ENCODE data around the gene PLD3.
"Not testable (repeated sequence)": the region's sequence is repeated elsewhere in the genome, so short reads cannot be mapped to it uniquely, and the experiment has no call there.

PLD3 gene

GRCh38 chr19:40366697-40367561, 18.4 kb downstream of the PLD3 start:
- no peak for DNase-seq

DNA sequence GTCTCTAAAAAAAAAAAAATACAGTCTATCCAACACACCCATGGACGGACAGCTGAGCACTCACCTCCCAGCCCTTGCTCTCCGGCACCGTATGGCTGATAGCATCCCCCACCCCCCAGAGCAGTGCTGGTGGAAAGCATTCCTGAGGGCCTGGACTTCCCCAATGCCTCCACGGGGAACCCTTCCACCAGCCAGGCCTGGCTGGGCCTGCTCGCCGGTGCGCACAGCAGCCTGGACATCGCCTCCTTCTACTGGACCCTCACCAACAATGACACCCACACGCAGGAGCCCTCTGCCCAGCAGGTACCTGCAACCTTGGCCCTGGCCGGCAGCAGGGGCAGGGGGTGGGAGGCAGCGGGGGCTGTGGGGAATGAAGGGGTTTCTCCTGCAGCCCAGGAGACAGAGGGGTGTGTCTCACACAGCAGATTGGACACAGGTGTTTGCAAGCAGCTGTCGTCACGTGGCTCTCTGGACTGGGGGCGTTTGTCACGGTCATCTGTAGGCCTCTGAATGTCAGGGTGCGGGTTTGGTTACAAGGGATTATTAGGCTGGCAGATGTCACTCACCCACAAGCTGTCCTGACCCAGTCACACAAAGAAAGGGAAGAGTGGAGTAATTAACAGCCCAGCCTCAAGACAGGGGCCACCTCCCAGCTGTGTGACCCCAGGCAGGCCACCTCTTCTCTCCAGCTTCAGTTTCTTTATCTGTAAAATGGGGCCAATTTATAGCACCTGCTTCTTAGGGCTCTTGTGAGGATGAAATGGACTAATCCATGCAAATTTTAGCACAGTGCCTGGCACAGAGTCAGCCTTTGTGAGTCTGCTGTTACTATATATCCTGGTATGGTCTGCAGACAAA, 19.3 kb downstream of the PLD3 start:
- no peak for DNase-seq

GRCh38 chr19:40369797-40370196, 21.3 kb downstream of the PLD3 start:
- no peak for DNase-seq

DNA sequence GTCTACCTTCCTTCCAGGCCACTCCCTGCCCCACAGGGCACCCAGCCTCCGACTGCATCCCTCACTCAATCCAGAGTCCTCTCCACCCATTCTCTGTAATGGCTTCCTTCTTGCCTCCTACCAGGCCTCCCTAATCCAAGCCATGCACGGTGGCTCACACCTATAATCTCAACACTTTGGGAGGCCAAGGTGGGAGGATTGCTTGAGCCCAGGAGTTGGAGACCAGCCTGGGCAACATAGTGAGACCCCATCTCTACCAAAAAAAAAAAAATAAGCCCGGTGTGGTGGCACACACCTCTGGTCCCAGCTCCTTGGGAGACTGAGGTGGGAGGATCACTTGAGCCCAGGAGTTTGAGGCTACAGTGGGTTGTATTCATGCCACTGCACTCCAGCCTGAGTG, 21.8 kb downstream of the PLD3 start:
- not testable (repeated sequence) for DNase-seq

GRCh38 chr19:40370997-40371801, 22.7 kb downstream of the PLD3 start:
- DNase-seq: no peak

GRCh38 chr19:40371802-40372122, 23.3 kb downstream of the PLD3 start:
- no peak for DNase-seq

DNA sequence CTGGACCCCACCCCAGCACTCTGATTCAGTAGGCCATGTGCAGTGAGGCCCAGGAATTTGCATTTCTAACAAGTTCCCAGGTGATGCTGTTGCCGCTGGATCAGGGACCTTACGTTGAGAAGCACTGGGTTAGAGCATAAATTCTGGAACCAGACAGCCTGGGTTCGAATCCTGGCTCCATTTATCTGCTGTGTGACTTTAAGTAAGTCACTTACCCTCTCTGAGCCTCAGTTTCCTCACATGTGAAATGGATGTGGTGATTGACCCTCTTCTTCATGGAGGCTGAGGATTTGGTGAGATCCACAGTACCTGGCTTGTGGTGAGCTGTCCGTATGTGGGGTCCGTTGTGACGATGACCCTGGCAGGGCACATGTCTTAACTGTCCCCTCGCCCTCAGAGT, 25.6 kb downstream of the PLD3 start:
- no peak for DNase-seq

- no peak for DNase-seq
Observed at GRCh38 chr19:40376286-40376862, 27.9 kb downstream of the PLD3 start.

DNA sequence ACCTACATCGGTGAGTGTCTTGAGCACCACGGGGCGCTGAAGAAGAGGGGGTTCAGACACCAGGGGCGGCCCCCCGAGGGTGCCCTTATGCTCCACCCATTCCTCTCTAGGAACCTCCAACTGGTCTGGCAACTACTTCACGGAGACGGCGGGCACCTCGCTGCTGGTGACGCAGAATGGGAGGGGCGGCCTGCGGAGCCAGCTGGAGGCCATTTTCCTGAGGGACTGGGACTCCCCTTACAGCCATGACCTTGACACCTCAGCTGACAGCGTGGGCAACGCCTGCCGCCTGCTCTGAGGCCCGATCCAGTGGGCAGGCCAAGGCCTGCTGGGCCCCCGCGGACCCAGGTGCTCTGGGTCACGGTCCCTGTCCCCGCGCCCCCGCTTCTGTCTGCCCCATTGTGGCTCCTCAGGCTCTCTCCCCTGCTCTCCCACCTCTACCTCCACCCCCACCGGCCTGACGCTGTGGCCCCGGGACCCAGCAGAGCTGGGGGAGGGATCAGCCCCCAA, 29.4 kb downstream of the PLD3 start:
- no peak for DNase-seq

- DNase-seq: no peak
Observed at GRCh38 chr19:40378509-40378908, 30.0 kb downstream of the PLD3 start.

- no peak for DNase-seq
Observed at GRCh38 chr19:40379446-40380198, 31.1 kb downstream of the PLD3 start.

DNA sequence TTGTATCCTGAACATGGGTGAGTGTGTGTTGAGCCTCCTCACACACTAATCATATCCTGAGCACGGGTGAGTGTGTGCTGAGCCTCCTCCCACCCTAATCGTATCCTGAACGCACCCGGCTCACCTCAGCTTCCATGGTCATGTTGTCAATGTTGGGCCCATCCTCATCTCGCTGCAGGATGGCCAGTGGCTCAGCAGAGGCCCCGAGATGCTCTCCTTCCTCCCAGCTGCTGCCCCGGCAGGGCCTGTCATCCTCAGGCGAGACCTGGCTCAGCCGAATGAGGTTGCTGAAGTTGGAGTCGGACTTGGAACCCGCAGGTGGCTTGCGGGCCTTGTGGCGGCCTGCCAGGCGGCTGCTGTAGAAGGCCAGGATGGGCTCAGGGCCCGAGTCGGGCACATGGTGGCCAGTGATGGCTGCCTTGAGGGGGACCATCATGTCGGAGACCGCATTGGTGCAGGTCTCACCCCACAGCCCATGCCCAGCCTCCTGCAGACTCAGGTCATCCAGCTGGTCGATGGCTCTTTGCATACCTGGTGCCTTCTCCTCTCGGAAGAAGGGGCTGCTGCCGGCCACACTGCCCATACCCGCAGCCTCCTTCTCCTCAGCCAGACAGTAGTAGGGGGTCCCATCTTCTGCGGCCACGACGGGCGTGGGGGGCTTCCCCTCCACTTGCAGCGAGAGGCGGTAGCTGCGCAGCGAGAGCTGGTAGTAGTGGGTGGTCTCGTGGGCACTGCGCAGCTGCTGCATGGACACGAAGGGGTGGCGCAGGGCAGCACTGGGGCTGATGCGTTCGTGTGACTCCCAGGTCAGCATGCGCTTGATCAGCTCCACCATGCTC, 31.9 kb downstream of the PLD3 start:
- DNase-seq: no peak

GRCh38 chr19:40381321-40381720, 32.8 kb downstream of the PLD3 start:
- DNase-seq: no peak

- no peak for DNase-seq
Observed at GRCh38 chr19:40383668-40384248, 35.3 kb downstream of the PLD3 start.

DNA sequence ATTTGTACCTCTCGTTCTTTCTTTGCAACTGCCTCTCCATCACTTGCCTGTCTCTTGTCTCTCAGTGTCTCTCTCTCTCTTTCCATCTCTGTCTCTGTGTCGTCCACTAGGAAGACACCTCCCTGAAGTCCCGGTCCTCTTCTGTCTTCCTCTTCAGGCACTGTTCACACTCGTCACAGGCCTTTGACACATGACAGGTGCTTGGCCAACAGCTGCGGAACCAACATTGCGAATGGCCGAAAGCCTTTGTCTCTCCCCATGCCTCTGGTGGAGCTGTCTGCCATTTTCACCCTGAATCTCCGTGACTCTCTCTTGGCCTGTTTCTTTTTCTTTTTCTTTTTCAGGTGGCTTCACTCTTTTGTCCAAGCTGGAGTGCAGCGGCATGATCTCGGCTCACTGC, 38.7 kb downstream of the PLD3 start:
- DNase-seq: no peak

DNA sequence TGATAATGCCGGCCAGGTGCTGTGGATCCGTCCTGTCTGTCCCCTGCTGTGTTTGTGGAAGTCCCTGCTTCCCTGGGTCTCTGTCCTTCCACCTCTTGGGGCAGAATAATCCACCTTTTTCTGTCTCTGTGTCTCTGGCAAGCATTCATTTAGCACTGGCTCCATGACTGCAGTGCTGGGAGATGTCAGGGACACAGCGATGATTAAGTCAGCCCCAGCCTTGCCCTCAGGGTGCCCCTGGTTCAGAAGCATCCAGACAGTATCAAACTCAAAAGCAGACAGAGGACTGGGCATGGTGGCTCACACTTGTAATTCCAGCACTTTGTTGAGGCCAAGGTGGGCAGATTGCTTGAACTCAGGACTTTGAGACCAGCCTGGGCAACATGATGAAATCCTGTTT, 40.0 kb downstream of the PLD3 start:
- no peak for DNase-seq

DNA sequence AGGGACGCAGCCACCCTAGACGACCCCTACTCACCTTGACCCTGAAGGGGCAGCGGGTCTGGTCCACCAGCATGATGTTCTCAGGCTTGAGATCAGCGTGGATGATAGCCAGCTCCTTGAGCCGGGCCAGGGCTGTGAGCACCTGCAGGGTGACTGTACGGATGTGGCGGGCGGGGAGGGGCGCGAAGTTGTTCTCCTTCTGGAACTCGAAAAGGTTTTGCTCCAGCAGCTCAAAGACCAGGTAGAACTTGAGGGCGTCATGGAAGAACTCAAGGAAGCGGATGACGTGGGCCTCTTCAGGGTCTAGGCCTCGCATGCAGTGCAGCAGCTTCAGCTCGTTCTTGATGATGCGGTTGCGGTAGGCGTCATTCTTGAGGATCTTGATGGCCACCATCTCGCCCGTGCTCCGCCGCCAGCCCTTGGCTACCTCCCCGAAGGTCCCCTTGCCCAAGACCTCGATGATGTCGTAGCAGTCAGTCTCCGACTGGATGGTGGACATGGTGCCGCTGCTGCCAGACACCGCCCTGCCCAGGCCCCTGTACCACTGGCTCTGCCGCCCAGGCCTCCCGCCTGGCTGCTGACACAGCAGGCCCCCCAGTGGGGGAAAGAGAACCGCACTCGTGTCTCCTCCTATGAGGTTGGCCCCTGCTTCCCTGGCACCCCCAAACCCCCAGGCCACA, 41.0 kb downstream of the PLD3 start:
- no peak for DNase-seq

DNA sequence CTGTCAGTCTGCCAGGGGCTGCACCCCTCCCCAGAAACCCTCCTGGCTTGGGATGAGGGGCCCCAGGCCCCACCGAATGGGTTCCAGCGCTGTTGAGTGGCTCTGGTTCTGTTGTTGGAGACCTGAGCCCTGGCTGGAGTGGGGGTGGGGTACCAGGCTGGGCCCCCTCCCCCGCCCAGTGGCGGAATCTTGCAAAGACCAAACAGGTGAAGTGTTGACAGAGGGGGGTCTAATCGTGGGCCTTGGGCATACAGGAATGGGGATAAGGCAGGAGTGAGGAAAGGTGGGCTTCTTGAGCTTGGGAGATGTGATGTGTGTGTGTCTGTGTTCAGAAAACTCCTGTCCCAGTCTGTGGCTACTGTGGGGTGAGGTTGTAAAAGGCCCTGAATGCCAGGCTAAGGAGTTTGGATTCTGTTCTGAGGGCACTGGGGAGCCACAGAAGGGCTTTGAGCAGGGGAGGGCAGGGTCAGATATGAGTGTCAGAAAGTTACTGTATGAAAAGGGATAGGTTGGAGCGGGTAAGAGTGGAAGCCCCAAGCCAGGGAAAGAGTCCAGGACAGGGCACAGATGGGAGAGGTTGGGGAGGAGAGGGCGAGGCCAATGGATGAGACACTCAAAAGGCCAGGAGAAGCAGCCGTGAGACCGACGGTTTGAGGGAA, 41.7 kb downstream of the PLD3 start, which contains the start of gene HIPK4:
Gene HIPK4, minus strand, starts transcription at position 98 of the 659 bp plus-strand sequence. CDS start 279 bp downstream, outside the sequence.
- no peak for DNase-seq

GRCh38 chr19:40392123-40392522, 43.6 kb downstream of the PLD3 start:
- no peak for DNase-seq
